GM12878 (cell line): ENCODE measurements around the gene DYSF. TPM values are rescaled to one million over a fixed set of nuclear protein-coding genes. Genes with fewer than 3 reads are reported as not detected.

Experiments
- ATAC-seq: fragments of 200-7000 bp; cut with Tn5 transposase; 3 replicates; pipeline ENCODE4 v1.9.1; 2020; ENCODE audit warnings: mild to moderate bottlenecking, moderate library complexity
- BruUV-seq: library from RNA; stranded (reverse); fragments of 400-500 nt; replicated peaks from 2 replicates; lab custom pipeline; 2021; lab: Mats Ljungman, UMichigan
- CTCF ChIA-PET: fragments of 300-600 bp; sonication (Branson Sonifier 250); formaldehyde crosslinking; extraction: SDS; loops from one replicate; lab custom pipeline; 2021; ENCODE audit warnings: inconsistent platforms; lab: Yijun Ruan, JAX
- POLR2A ChIA-PET: fragments of 350-600 bp; formaldehyde crosslinking; extraction: SDS; loops from one replicate; lab custom pipeline; 2021; ENCODE audit warnings: inconsistent platforms; lab: Charles Lee
- RAD21 ChIA-PET: fragments of 300-600 bp; sonication (Branson Sonifier 250); formaldehyde crosslinking; loops from one replicate; lab custom pipeline; 2023; ENCODE audit warnings: antibody characterized with exemption; ENCODE audit not compliant: unreplicated experiment; lab: Charles Lee
- SMC1A ChIA-PET: fragments of 300-600 bp; sonication (Branson Sonifier 250); formaldehyde crosslinking; loops from one replicate; lab custom pipeline; 2023; ENCODE audit not compliant: unreplicated experiment, uncharacterized antibody; lab: Charles Lee
- DNase-seq: peaks from one replicate; pipeline ENCODE4 v3.0.0-alpha.2; 2011; ENCODE audit warnings: low read depth, low spot score
- FAIRE-seq: peaks from 3 replicates; lab custom pipeline; 2011; peaks lifted over from hg19 to GRCh38; lab: Jason Lieb, UNC
- H2AFZ ChIP-seq: 2 replicates; pipeline ENCODE4 v1.6.0; 2011; ENCODE audit warnings: low read depth, low read length, control low read depth; ENCODE audit not compliant: control insufficient read depth
- H3K27ac ChIP-seq: 2 replicates; pipeline ENCODE4 v1.5.1; 2011; ENCODE audit warnings: control low read depth; ENCODE audit not compliant: control insufficient read depth, insufficient read depth
- H3K27me3 ChIP-seq, 2 experiments: replicated peaks in 1 of 2; 2 replicates each; pipeline versions ENCODE4 v1.6.0 to v1.6.1; 2011; ENCODE audit warnings: low read length in 1 of 2; ENCODE audit not compliant: control insufficient read depth in 2 of 2, insufficient read depth in 2 of 2
- H3K36me3 ChIP-seq, 2 experiments: 2 replicates each; pipeline ENCODE4 v1.5.1; 2011; ENCODE audit warnings: low read length in 1 of 2; ENCODE audit not compliant: control insufficient read depth in 2 of 2, insufficient read depth in 2 of 2
- H3K4me1 ChIP-seq: 2 replicates; pipeline ENCODE4 v1.6.1; 2011; ENCODE audit warnings: mild to moderate bottlenecking, low read length, moderate library complexity, mixed read lengths; ENCODE audit not compliant: control insufficient read depth, insufficient read depth
- H3K4me2 ChIP-seq: 2 replicates; pipeline ENCODE4 v1.6.0; 2011; ENCODE audit warnings: control low read depth; ENCODE audit not compliant: control insufficient read depth, insufficient read depth
- H3K4me3 ChIP-seq: fragments of 200-600 bp; sonication (generic); 2 replicates; pipeline ENCODE4 v1.5.1; 2016
- H3K79me2 ChIP-seq: 2 replicates; pipeline ENCODE4 v1.6.0; 2011; ENCODE audit warnings: low read length; ENCODE audit not compliant: control insufficient read depth, insufficient read depth
- H3K9ac ChIP-seq: 2 replicates; pipeline ENCODE4 v1.8.0; 2011; ENCODE audit warnings: low read length, control low read depth, mixed read lengths; ENCODE audit not compliant: control insufficient read depth, insufficient read depth
- H3K9me3 ChIP-seq: replicated peaks from 3 replicates; pipeline ENCODE4 v1.5.1; 2011; ENCODE audit warnings: mild to moderate bottlenecking, low read length; ENCODE audit not compliant: control insufficient read depth, insufficient read depth
- H4K20me1 ChIP-seq: 2 replicates; pipeline ENCODE4 v1.6.0; 2011; ENCODE audit not compliant: control insufficient read depth, insufficient read depth
- MXI1 ChIP-seq: fragments of 150-350 bp; IDR thresholded peaks from 2 replicates; pipeline ENCODE4 v1.6.1; 2011; ENCODE audit warnings: low read depth, mild to moderate bottlenecking, inconsistent platforms, low read length, improper control_type of control experiment
- ZNF274 ChIP-seq: IDR thresholded peaks from one replicate; pipeline ENCODE4 v1.8.0; 2011; ENCODE audit not compliant: insufficient read length, insufficient read depth
- WGBS: methylation state at CpG from one replicate; pipeline ENCODE4 v1.1.6; 2016; ENCODE audit warnings: low lambda C conversion rate; ENCODE audit not compliant: insufficient replicate concordance, insufficient coverage; ENCODE audit errors: missing lambda C conversion rate; 5-methylcytosine and 5-hydroxymethylcytosine counted together
- in situ Hi-C: fragments of 300-500 bp; cut with MboI; formaldehyde crosslinking; loops from 9 replicates; pipeline ENCODE4 v1.14.3; 2018; ENCODE audit warnings: mixed read lengths
- intact Hi-C: fragments of 100-400 bp; cut with micrococcal nuclease; formaldehyde crosslinking; loops from one replicate; pipeline ENCODE4 v1.14.2; 2022; ENCODE audit not compliant: unreplicated experiment
- polyA plus RNA-seq, 11 experiments: library from polyadenylated mRNA; depleted of rRNA in 4 of 11; unstranded in 6 of 11; stranded (reverse) in 5 of 11; fragments of >200 nt; fragmentation: Nextera tagmentation in 4 of 11; fragmentation: Illumina TruSeq in 1 of 11; extraction: Ambion mirVana in 4 of 11; extraction: Trizol in 1 of 11; gene quantifications; 1 replicate in 1 of 11; 2 replicates in 10 of 11; pipeline versions ENCODE4 v1.2.1 to v1.2.3, GENCODE V29; 2011 to 2016; ENCODE audit warnings: inconsistent platforms in 2 of 11, missing spikeins in 2 of 11, low read depth in 1 of 11
- total RNA-seq, 4 experiments: library from RNA; depleted of rRNA in 3 of 4; stranded (reverse); fragments of >200 nt in 3 of 4; fragmentation: Illumina TruSeq in 1 of 4; extraction: Trizol in 1 of 4; gene quantifications; 2 replicates each; pipeline versions ENCODE4 v1.2.1 to v1.2.3, GENCODE V29; 2013 to 2021
- TF ChIP-seq, protein P1 (sequence below): fragments of 450-650 bp; formaldehyde crosslinking; IDR thresholded peaks from 2 replicates; pipeline ENCODE4 v1.4.0; 2022; ENCODE audit warnings: mild to moderate bottlenecking, moderate library complexity
- TF ChIP-seq, protein P2 (sequence below): IDR thresholded peaks from 2 replicates; pipeline ENCODE4 v1.6.1; 2011; ENCODE audit warnings: low read depth, mild to moderate bottlenecking, low read length, moderate library complexity, borderline replicate concordance; ENCODE audit errors: extremely low read depth
- TF ChIP-seq, protein P3 (sequence below): fragments of 450-650 bp; IDR thresholded peaks from 2 replicates; pipeline ENCODE4 v1.6.1; 2016; ENCODE audit warnings: mild to moderate bottlenecking
- TF ChIP-seq, protein P4 (sequence below): IDR thresholded peaks from 2 replicates; pipeline ENCODE4 v1.6.1; 2012; ENCODE audit warnings: low read depth, low read length, improper control_type of control experiment

DYSF gene
- total and polyA plus RNA-seq, 10 of the 15 experiments (the other 5 are each of a cell fraction or from before 2014, with no cell fraction given), result under 0.01 to 0.15 (median 0.03) TPM; not detected in 7

DNA sequence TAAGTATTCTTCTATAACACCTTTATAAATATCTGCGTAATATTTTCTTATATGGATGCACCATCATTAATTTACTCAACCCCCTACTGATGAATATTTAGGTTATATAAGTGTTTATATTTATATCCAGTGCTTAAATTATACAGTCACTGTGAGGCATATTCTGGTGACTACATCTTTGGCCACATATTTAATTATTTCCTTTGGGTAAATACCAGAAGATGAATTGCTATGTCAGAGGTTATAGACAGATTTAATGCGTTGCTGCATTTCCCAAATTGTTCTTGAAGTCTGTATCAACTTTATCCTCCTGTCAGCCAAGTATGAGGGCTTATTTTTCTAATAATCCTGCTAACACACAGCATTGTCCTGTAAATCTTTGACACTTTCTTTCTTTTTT, 18.7 kb downstream of the DYSF start:
- FAIRE-seq (no peak), DNase-seq (no peak), ATAC-seq (no peak)
- H3K27ac ChIP-seq, result no peak overlapping the region
- no TSS peak for BruUV-seq
- intact Hi-C loops, result no loop called here
- no peak for TF ChIP-seq ZNF274
- no peak for TF ChIP-seq MXI1
- TF ChIP-seq, protein P1, sequence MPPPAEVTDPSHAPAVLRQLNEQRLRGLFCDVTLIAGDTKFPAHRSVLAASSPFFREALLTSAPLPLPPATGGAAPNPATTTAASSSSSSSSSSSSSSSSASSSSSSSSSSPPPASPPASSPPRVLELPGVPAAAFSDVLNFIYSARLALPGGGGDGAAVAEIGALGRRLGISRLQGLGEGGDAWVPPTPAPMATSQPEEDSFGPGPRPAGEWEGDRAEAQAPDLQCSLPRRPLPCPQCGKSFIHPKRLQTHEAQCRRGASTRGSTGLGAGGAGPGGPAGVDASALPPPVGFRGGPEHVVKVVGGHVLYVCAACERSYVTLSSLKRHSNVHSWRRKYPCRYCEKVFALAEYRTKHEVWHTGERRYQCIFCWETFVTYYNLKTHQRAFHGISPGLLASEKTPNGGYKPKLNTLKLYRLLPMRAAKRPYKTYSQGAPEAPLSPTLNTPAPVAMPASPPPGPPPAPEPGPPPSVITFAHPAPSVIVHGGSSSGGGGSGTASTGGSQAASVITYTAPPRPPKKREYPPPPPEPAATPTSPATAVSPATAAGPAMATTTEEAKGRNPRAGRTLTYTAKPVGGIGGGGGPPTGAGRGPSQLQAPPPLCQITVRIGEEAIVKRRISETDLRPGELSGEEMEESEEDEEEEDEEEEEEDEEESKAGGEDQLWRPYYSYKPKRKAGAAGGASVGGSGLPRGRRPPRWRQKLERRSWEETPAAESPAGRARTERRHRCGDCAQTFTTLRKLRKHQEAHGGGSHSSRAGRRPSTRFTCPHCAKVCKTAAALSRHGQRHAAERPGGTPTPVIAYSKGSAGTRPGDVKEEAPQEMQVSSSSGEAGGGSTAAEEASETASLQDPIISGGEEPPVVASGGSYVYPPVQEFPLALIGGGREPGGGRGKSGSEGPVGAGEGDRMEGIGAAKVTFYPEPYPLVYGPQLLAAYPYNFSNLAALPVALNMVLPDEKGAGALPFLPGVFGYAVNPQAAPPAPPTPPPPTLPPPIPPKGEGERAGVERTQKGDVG, result no peak
- TF ChIP-seq, protein P2, sequence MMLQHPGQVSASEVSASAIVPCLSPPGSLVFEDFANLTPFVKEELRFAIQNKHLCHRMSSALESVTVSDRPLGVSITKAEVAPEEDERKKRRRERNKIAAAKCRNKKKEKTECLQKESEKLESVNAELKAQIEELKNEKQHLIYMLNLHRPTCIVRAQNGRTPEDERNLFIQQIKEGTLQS, result no peak
- TF ChIP-seq, protein P3, sequence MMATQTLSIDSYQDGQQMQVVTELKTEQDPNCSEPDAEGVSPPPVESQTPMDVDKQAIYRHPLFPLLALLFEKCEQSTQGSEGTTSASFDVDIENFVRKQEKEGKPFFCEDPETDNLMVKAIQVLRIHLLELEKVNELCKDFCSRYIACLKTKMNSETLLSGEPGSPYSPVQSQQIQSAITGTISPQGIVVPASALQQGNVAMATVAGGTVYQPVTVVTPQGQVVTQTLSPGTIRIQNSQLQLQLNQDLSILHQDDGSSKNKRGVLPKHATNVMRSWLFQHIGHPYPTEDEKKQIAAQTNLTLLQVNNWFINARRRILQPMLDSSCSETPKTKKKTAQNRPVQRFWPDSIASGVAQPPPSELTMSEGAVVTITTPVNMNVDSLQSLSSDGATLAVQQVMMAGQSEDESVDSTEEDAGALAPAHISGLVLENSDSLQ, result no peak
- TF ChIP-seq, protein P4, sequence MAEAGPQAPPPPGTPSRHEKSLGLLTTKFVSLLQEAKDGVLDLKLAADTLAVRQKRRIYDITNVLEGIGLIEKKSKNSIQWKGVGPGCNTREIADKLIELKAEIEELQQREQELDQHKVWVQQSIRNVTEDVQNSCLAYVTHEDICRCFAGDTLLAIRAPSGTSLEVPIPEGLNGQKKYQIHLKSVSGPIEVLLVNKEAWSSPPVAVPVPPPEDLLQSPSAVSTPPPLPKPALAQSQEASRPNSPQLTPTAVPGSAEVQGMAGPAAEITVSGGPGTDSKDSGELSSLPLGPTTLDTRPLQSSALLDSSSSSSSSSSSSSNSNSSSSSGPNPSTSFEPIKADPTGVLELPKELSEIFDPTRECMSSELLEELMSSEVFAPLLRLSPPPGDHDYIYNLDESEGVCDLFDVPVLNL, result no peak
- WGBS, result 24% methylated on average over 2 of the region's 2 CpGs
- ChIA-PET SMC1A (no interaction called here), POLR2A (no interaction called here), CTCF (no interaction called here), RAD21 (no interaction called here)
- H2AFZ ChIP-seq, result no peak overlapping the region
- no peak overlapping the region for H3K9ac ChIP-seq
- H3K4me3 ChIP-seq, result no peak overlapping the region
- H3K36me3 ChIP-seq, result no peaks in the 10 kb centered on the region
- no peaks in the 10 kb centered on the region for H3K79me2 ChIP-seq
- in situ Hi-C loops, result no loop called here
- no peak overlapping the region for H3K4me2 ChIP-seq
- H3K27me3 ChIP-seq, result peaks cover 7 to 10% of the 10 kb centered on the region in 2 experiments
- no peaks in the 10 kb centered on the region for H3K9me3 ChIP-seq
- no peaks in the 10 kb centered on the region for H3K4me1 ChIP-seq
- no peaks in the 10 kb centered on the region; the same call in 1 of the 2 replicates for H4K20me1 ChIP-seq
